Measurements from ENCODE around the gene ROPN1L.

ROPN1L gene

DNA sequence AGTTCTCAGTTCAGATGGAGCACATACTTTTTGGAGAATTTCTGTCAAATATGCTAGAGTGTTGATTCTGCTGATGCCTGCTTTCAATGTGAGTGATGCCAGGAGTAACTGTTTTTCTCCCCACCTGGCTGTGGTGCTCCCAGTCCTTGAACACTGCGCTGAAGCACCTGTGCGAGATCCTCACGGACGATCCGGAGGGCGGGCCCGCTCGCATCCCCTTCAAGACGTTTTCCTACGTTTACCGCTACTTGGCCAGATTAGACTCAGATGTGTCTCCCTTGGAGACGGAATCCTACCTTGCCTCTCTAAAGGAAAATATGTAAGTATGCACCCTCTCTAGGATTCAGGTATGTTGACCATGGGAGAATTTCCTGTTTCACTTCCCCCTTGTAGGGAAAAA is 19.4 kb downstream of the ROPN1L start:
- H3K9me2 ChIP-seq (replicated peaks; ENCODE audit: insufficient read depth, low read length) = no peaks in the 10 kb centered on the region

DNA sequence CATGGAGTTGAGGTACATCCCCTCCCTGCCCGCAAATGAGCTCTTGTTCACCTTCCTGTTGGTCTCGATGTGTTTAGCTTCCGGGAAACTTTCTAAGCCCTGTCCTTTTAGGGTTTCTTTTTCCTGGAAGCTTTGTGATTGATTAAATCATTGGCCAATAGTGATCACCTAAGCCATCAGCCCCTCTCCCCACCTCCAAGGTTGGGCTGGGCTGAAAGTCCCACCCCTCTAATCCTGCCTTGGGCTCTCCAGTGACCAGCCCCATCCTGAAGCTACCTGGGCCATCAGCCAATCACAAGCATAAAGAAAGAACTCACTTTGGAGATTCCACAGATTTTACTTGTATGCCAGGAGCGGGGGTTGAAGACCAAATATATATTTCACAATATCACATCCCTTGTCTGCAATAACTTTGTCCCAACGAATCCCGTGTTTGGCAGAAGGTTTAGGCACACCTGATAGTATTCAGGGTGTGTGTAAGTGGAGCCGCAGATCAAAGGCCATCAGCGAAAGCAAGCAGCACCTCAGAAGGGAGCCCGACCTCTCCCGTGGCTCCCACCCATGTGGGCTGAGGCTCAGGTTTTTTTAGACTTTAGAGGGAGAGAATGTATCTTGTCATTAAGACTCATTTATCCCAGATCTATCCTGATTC is 20.4 kb downstream of the ROPN1L start:
- H4K20me1 ChIP-seq (ENCODE audit: low read depth, low read length) = no peaks in the 10 kb centered on the region
- H3K9me3 ChIP-seq (ENCODE audit: insufficient read depth, low read length) = no peaks in the 10 kb centered on the region
- H3K4me2 ChIP-seq (ENCODE audit: low read depth, low read length, poor library complexity, severe bottlenecking) = no peak overlapping the region
- no peaks in the 10 kb centered on the region for H3K9me2 ChIP-seq (replicated peaks; ENCODE audit: insufficient read depth, low read length)
- H3K9ac ChIP-seq (ENCODE audit: low read length) = no peak overlapping the region
- H3K27ac ChIP-seq (ENCODE audit: low read depth, low read length) = no peak overlapping the region
- no peaks in the 10 kb centered on the region for H3F3A ChIP-seq (ENCODE audit: insufficient read depth)
- H3K27me3 ChIP-seq (ENCODE audit: low read length) = no peaks in the 10 kb centered on the region
- no peak overlapping the region for H2AFZ ChIP-seq (ENCODE audit: low read depth, low read length, severe bottlenecking)
- no peaks in the 10 kb centered on the region for H3K36me3 ChIP-seq (ENCODE audit: low read length)
- no peak overlapping the region for H3K4me3 ChIP-seq (ENCODE audit: insufficient read depth, low read length, poor library complexity, severe bottlenecking)
- TF ChIP-seq EZH2phosphoT487 (conservative IDR thresholded peaks at IDR 0.05; ENCODE audit: low read length) = no peak
- TF ChIP-seq, protein P1, sequence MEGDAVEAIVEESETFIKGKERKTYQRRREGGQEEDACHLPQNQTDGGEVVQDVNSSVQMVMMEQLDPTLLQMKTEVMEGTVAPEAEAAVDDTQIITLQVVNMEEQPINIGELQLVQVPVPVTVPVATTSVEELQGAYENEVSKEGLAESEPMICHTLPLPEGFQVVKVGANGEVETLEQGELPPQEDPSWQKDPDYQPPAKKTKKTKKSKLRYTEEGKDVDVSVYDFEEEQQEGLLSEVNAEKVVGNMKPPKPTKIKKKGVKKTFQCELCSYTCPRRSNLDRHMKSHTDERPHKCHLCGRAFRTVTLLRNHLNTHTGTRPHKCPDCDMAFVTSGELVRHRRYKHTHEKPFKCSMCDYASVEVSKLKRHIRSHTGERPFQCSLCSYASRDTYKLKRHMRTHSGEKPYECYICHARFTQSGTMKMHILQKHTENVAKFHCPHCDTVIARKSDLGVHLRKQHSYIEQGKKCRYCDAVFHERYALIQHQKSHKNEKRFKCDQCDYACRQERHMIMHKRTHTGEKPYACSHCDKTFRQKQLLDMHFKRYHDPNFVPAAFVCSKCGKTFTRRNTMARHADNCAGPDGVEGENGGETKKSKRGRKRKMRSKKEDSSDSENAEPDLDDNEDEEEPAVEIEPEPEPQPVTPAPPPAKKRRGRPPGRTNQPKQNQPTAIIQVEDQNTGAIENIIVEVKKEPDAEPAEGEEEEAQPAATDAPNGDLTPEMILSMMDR (IDR thresholded peaks at IDR 0.05; ENCODE audit: insufficient read depth, low read length, poor library complexity, severe bottlenecking) = no peak
- no peaks in the 10 kb centered on the region for H3K79me2 ChIP-seq (ENCODE audit: insufficient read depth, low read length)

More for the DNA sequence above, 19.4 kb downstream of the ROPN1L start:
- Histone ChIP-seq H3K9me3 (ENCODE audit: insufficient read depth, low read length) (no peaks in the 10 kb centered on the region), H3K4me3 (ENCODE audit: insufficient read depth, low read length, poor library complexity, severe bottlenecking) (no peak overlapping the region), H3K9ac (ENCODE audit: low read length) (no peak overlapping the region), H3K27me3 (ENCODE audit: low read length) (no peaks in the 10 kb centered on the region), H3F3A (ENCODE audit: insufficient read depth) (no peaks in the 10 kb centered on the region), H2AFZ (ENCODE audit: low read depth, low read length, severe bottlenecking) (no peak overlapping the region), H3K27ac (ENCODE audit: low read depth, low read length) (no peak overlapping the region), H3K79me2 (ENCODE audit: insufficient read depth, low read length) (no peaks in the 10 kb centered on the region), H3K36me3 (ENCODE audit: low read length) (no peaks in the 10 kb centered on the region), H4K20me1 (ENCODE audit: low read depth, low read length) (no peaks in the 10 kb centered on the region), H3K4me2 (ENCODE audit: low read depth, low read length, poor library complexity, severe bottlenecking) (no peak overlapping the region)
- TF ChIP-seq EZH2phosphoT487 (conservative IDR thresholded peaks at IDR 0.05; ENCODE audit: low read length) = no peak
- TF ChIP-seq, protein P1 (IDR thresholded peaks at IDR 0.05; ENCODE audit: insufficient read depth, low read length, poor library complexity, severe bottlenecking) = no peak

DNA sequence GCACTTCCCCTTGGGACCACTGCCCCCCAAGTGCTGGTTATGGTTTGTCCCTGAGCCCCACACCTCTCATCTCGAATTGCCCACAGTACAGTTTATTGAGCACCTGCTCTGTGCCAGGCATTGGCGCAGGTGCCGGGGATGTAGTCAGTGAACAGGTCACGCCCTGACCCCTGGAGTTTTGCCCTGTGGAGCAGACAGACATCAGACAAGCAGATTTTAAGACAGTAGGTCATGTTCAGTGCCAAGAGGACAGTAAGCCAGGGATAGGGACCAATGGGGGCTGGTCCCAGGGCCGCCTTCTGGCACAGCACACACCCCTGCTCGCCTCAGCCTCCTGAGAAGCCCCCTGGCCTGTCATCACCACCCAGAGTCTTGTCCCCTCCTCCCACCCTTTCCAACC is 21.9 kb downstream of the ROPN1L start:
- TF ChIP-seq, protein P1 (IDR thresholded peaks at IDR 0.05; ENCODE audit: insufficient read depth, low read length, poor library complexity, severe bottlenecking) = no peak
- no peak for TF ChIP-seq EZH2phosphoT487 (conservative IDR thresholded peaks at IDR 0.05; ENCODE audit: low read length)
- H4K20me1 ChIP-seq (ENCODE audit: low read depth, low read length) = no peaks in the 10 kb centered on the region
- no peaks in the 10 kb centered on the region for H3F3A ChIP-seq (ENCODE audit: insufficient read depth)
- H3K9me3 ChIP-seq (ENCODE audit: insufficient read depth, low read length) = no peaks in the 10 kb centered on the region
- no peaks in the 10 kb centered on the region for H3K36me3 ChIP-seq (ENCODE audit: low read length)
- H3K27me3 ChIP-seq (ENCODE audit: low read length) = no peaks in the 10 kb centered on the region
- H3K4me2 ChIP-seq (ENCODE audit: low read depth, low read length, poor library complexity, severe bottlenecking) = no peak overlapping the region
- H2AFZ ChIP-seq (ENCODE audit: low read depth, low read length, severe bottlenecking) = no peak overlapping the region
- no peaks in the 10 kb centered on the region for H3K79me2 ChIP-seq (ENCODE audit: insufficient read depth, low read length)
- H3K4me3 ChIP-seq (ENCODE audit: insufficient read depth, low read length, poor library complexity, severe bottlenecking) = no peak overlapping the region
- no peak overlapping the region for H3K27ac ChIP-seq (ENCODE audit: low read depth, low read length)
- no peaks in the 10 kb centered on the region for H3K9me2 ChIP-seq (replicated peaks; ENCODE audit: insufficient read depth, low read length)
- no peak overlapping the region for H3K9ac ChIP-seq (ENCODE audit: low read length)
